Fibroblast of lung (primary cell): ENCODE data around the gene ITGB4. TPM values are rescaled to one million over a fixed set of nuclear protein-coding genes. Genes with fewer than 3 reads are reported as not detected.

ENCODE experiments used
- DNase-seq, 2 donors: peaks; one replicate each; pipeline versions ENCODE4 v3.0.0 to v3.0.0-alpha.2; 2010; ENCODE audit warnings: low read depth in 2 of 2
- H2AFZ ChIP-seq: 2 replicates; pipeline ENCODE4 v1.5.1; 2012; ENCODE audit warnings: low read length, control low read depth, inconsistent platforms
- H3K27ac ChIP-seq: 2 replicates; pipeline ENCODE4 v1.5.1; 2011; ENCODE audit warnings: low read length, control low read depth; ENCODE audit not compliant: insufficient read depth
- H3K27me3 ChIP-seq: 2 replicates; pipeline ENCODE4 v1.5.1; 2011; ENCODE audit warnings: mild to moderate bottlenecking, low read length; ENCODE audit not compliant: control insufficient read depth, insufficient read depth
- H3K36me3 ChIP-seq: 2 replicates; pipeline ENCODE4 v1.5.1; 2011; ENCODE audit warnings: low read length; ENCODE audit not compliant: control insufficient read depth, insufficient read depth
- H3K4me1 ChIP-seq: 2 replicates; pipeline ENCODE4 v1.5.1; 2011; ENCODE audit warnings: low read length; ENCODE audit not compliant: control insufficient read depth, insufficient read depth; ENCODE audit errors: extremely low read depth
- H3K4me2 ChIP-seq: 2 replicates; pipeline ENCODE4 v1.5.1; 2011; ENCODE audit warnings: low read length, control low read depth; ENCODE audit not compliant: insufficient read depth; ENCODE audit errors: extremely low read depth
- H3K4me3 ChIP-seq, 4 experiments: fragments of 200-600 bp in 1 of 4; sonication (generic) in 1 of 4; replicated peaks in 1 of 4; 2 replicates each; pipeline ENCODE4 v1.5.1; 2011 to 2016; ENCODE audit warnings: low read length in 4 of 4, low read depth in 3 of 4, mild to moderate bottlenecking in 3 of 4, control low read depth in 2 of 4, inconsistent platforms in 1 of 4, mixed read lengths in 1 of 4; ENCODE audit not compliant: insufficient read depth in 1 of 4; ENCODE audit errors: control extremely low read depth in 1 of 4
- H3K79me2 ChIP-seq: 2 replicates; pipeline ENCODE4 v1.5.1; 2012; ENCODE audit warnings: mild to moderate bottlenecking, low read length, inconsistent platforms; ENCODE audit not compliant: control insufficient read depth, insufficient read depth
- H3K9ac ChIP-seq: 2 replicates; pipeline ENCODE4 v1.5.1; 2011; ENCODE audit warnings: mild to moderate bottlenecking, low read length, control low read depth; ENCODE audit not compliant: insufficient read depth
- H3K9me3 ChIP-seq: 2 replicates; pipeline ENCODE4 v1.5.1; 2012; ENCODE audit warnings: low read depth, low read length; ENCODE audit not compliant: control insufficient read depth, insufficient read depth
- H4K20me1 ChIP-seq: 2 replicates; pipeline ENCODE4 v1.5.1; 2011; ENCODE audit warnings: low read length; ENCODE audit not compliant: control insufficient read depth, insufficient read depth; ENCODE audit errors: extremely low read depth
- EZH2 ChIP-seq: IDR thresholded peaks from 2 replicates; pipeline ENCODE4 v1.5.1; 2012; ENCODE audit warnings: low read length, control low read depth, mild to moderate bottlenecking; ENCODE audit errors: missing control alignments
- polyA plus RNA-seq, 2 donors: library from polyadenylated mRNA; depleted of rRNA in 1 of 2; stranded (reverse) in 1 of 2; unstranded in 1 of 2; fragments of >200 nt; gene quantifications; 2 replicates each; pipeline ENCODE4 v1.2.1, GENCODE V29; 2011 to 2012; ENCODE audit warnings: missing spikeins in 1 of 2
- total RNA-seq: library from RNA; depleted of rRNA; stranded (reverse); fragments of >200 nt; gene quantifications from 2 replicates; pipeline ENCODE4 v1.2.1, GENCODE V29; 2014
- TF ChIP-seq, protein P1 (sequence below), 2 donors: IDR thresholded peaks in 1 of 2; conservative IDR thresholded peaks in 1 of 2; 1 replicate in 1 of 2; 2 replicates in 1 of 2; pipeline ENCODE4 v1.5.1; 2011 to 2012; ENCODE audit warnings: low read length in 2 of 2, control low read depth in 1 of 2, inconsistent platforms in 1 of 2, low read depth in 1 of 2, mild to moderate bottlenecking in 1 of 2

The ITGB4 gene
- total and polyA plus RNA-seq, 2 donors (not counting 1 experiment from before 2014, with no cell fraction given) = 0.17 TPM

DNA sequence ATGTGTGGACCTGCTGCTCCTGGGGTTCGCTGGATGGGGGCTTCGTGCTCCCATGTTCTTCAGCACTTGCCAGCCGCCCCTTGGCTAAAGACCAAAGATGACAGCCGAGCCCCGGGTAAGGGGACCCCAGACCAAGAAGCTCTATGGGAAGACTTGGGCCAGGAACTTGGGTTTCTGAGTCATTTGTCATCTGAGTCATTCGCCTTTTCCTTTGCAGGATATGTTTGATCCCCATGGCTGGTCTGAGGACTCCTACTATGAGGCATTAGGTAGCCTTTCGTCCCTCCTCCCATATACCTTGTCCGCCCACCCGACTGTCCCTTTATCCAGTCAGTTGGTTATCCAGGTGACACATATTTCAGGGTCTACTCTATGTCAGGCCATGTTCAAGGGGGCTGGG is 17.7 kb upstream of the ITGB4 start:
- no peaks in the 10 kb centered on the region for H4K20me1 ChIP-seq
- H3K79me2 ChIP-seq = no peaks in the 10 kb centered on the region
- no peak for DNase-seq
- H3K4me2 ChIP-seq = no peak overlapping the region
- H2AFZ ChIP-seq = no peak overlapping the region
- H3K4me1 ChIP-seq = peaks cover 9% of the 10 kb centered on the region
- H3K9me3 ChIP-seq = no peaks in the 10 kb centered on the region
- no peak overlapping the region for H3K27ac ChIP-seq
- H3K36me3 ChIP-seq = peaks cover 46% of the 10 kb centered on the region
- no peaks in the 10 kb centered on the region for H3K27me3 ChIP-seq
- TF ChIP-seq, protein P1, sequence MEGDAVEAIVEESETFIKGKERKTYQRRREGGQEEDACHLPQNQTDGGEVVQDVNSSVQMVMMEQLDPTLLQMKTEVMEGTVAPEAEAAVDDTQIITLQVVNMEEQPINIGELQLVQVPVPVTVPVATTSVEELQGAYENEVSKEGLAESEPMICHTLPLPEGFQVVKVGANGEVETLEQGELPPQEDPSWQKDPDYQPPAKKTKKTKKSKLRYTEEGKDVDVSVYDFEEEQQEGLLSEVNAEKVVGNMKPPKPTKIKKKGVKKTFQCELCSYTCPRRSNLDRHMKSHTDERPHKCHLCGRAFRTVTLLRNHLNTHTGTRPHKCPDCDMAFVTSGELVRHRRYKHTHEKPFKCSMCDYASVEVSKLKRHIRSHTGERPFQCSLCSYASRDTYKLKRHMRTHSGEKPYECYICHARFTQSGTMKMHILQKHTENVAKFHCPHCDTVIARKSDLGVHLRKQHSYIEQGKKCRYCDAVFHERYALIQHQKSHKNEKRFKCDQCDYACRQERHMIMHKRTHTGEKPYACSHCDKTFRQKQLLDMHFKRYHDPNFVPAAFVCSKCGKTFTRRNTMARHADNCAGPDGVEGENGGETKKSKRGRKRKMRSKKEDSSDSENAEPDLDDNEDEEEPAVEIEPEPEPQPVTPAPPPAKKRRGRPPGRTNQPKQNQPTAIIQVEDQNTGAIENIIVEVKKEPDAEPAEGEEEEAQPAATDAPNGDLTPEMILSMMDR (conservative IDR thresholded peaks at IDR 0.05 in 1 of 2, IDR thresholded peaks at IDR 0.05 in 1 of 2; ENCODE audit: low read depth in 1 of 2, low read length in 2 of 2) = no peak
- TF ChIP-seq EZH2 = no peak
- H3K4me3 ChIP-seq = no peak overlapping the region
- no peak overlapping the region for H3K9ac ChIP-seq

DNA sequence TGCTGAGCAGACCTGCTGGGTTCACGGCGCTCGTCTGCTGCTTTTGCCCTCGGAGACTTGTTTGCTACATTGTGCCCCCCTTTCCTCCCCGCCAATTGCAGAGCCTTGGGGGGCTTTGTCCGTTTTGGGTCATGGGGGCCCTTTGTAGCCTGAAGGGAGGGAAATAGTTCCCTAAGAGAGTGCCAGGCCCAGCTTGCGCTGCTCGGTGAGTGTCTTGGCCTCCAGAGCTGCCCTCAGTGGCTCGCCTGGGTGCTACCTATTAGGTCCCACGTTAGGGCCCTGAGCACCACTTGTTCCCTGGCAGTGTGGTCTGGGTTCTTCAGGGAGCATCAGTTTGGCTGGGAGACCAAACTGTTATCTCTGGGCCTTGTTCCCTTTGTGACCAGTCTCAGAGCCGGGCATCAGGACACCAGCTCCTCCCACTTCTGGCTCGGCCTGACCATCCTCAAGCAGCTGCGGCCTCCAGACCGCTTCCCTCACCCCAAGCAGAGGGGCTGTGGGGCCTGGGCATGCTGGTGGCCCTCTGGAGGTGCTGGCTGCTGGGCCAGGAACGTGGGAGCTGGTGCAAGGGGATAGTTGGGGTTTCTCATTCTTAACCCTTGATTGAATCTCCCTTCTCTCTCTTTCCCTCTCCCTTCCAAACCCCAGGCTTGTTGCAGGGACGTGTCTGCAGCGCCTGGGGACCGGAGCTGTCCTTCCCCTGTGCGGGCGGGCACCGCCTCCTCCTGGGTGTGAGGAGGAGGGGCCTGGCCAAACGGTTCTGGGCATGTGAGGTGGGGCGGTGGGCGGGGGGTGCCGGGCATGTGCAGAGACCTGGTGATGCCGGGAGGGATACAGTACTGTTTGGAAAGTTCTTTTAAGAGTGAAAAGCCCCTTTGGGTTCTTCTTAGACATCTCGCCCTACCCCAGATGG is 16.0 kb upstream of the ITGB4 start:
- Histone ChIP-seq H3K9ac (no peak overlapping the region), H3K27ac (no peak overlapping the region), H3K4me3 (no peak overlapping the region), H3K27me3 (no peaks in the 10 kb centered on the region), H3K79me2 (no peaks in the 10 kb centered on the region), H3K36me3 (peaks cover 43% of the 10 kb centered on the region), H3K4me1 (peaks cover 3% of the 10 kb centered on the region), H3K4me2 (no peak overlapping the region), H4K20me1 (no peaks in the 10 kb centered on the region), H2AFZ (no peak overlapping the region), H3K9me3 (no peaks in the 10 kb centered on the region)
- DNase-seq = no peak
- no peak for TF ChIP-seq EZH2
- TF ChIP-seq, protein P1 (conservative IDR thresholded peaks at IDR 0.05 in 1 of 2, IDR thresholded peaks at IDR 0.05 in 1 of 2; ENCODE audit: low read depth in 1 of 2, low read length in 2 of 2) = no peak

DNA sequence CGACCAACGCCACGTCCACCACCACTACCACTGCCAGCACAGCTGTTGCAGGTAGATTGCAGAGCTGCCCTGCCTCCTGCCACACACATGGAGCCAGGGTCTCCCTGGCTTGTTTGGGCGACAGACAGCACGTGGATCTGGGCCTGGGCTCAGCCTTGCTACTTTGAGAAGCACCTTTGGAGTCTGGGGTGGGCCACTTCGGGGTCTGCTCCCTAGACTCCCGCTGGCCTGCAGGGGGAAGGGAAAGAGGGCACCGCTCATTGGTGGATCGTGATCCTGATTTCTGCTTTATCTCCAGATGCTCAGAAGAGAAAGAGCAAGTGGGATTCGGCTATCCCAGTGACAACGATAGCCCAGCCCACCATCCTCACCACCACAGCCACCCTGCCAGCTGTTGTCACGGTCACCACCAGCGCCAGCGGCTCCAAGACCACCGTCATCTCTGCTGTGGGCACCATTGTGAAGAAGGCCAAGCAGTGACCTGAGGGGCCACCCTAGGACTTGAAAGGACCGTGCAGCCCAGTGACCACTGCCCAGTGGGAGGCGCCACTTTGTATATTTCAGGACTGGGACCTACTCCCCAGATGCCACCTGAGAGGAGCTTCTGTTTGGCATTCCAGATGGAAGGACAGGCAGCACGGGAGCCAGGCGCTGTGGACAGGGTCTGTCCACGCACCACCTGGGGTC is 15.1 kb upstream of the ITGB4 start:
- Histone ChIP-seq H3K4me2 (no peak overlapping the region), H4K20me1 (no peaks in the 10 kb centered on the region), H3K4me1 (no peaks in the 10 kb centered on the region), H3K9me3 (no peaks in the 10 kb centered on the region), H3K79me2 (no peaks in the 10 kb centered on the region), H3K9ac (no peak overlapping the region), H3K36me3 (peaks cover 36% of the 10 kb centered on the region), H3K27me3 (no peaks in the 10 kb centered on the region), H3K4me3 (no peak overlapping the region), H3K27ac (no peak overlapping the region), H2AFZ (no peak overlapping the region)
- no peak for TF ChIP-seq EZH2
- TF ChIP-seq, protein P1 (conservative IDR thresholded peaks at IDR 0.05 in 1 of 2, IDR thresholded peaks at IDR 0.05 in 1 of 2; ENCODE audit: low read depth in 1 of 2, low read length in 2 of 2) = no peak
- DNase-seq = no peak
